NCI-H2196 treated with DMSO at 0.1 percent for 48 hours (cell line): ENCODE results near the gene RPF1.
"Not testable (repeated sequence)": the region's sequence is repeated elsewhere in the genome, so short reads cannot be mapped to it uniquely, and the experiment has no call there.

ENCODE experiments used
- DNase-seq: peaks from one replicate; lab custom pipeline; 2025; ENCODE audit not compliant: unreplicated experiment; lab: John Stamatoyannopoulos, UW

RPF1 gene

GRCh38 chr1:84478876-84479868 lies at the start of gene RPF1:
TSS of gene RPF1 (plus strand) at chr1:84479266. CDS start at chr1:84479282, 16 bp downstream.
- DNase-seq, result peak; percentile 36

- no peak for DNase-seq
Observed at GRCh38 chr1:84430546-84430945, 48.5 kb upstream of the RPF1 start.

- DNase-seq, result peak; percentile 88
Observed at GRCh38 chr1:84433258-84434080, 45.6 kb upstream of the RPF1 start.

GRCh38 chr1:84434081-84434769 lies 44.8 kb upstream of the RPF1 start:
- no peak for DNase-seq

- no peak for DNase-seq
Observed at GRCh38 chr1:84434801-84435549, 44.1 kb upstream of the RPF1 start.

GRCh38 chr1:84436876-84437655 lies 42.0 kb upstream of the RPF1 start:
- DNase-seq, result no peak

GRCh38 chr1:84442256-84442655 lies 36.8 kb upstream of the RPF1 start:
- DNase-seq, result no peak

- DNase-seq, result not testable (repeated sequence)
Observed at GRCh38 chr1:84442747-84443646, 36.1 kb upstream of the RPF1 start.

- not testable (repeated sequence) for DNase-seq
Observed at GRCh38 chr1:84448704-84449103, 30.4 kb upstream of the RPF1 start.

- no peak for DNase-seq
Observed at GRCh38 chr1:84450910-84451309, 28.2 kb upstream of the RPF1 start.

- DNase-seq, result no peak
Observed at GRCh38 chr1:84452436-84452835, 26.6 kb upstream of the RPF1 start.

GRCh38 chr1:84462118-84462517 lies 16.9 kb upstream of the RPF1 start:
- DNase-seq, result no peak

GRCh38 chr1:84467298-84467697 lies 11.8 kb upstream of the RPF1 start:
- no peak for DNase-seq

- no peak for DNase-seq
Observed at GRCh38 chr1:84476225-84476624, 2.8 kb upstream of the RPF1 start.

- DNase-seq, result no peak
Observed at GRCh38 chr1:84479998-84480397, 932 bp downstream of the RPF1 start.

GRCh38 chr1:84480650-84481049 lies 1.6 kb downstream of the RPF1 start:
- DNase-seq, result no peak

GRCh38 chr1:84481317-84481716 lies 2.3 kb downstream of the RPF1 start:
- DNase-seq, result no peak

- DNase-seq, result no peak
Observed at GRCh38 chr1:84488107-84488506, 9.0 kb downstream of the RPF1 start.

- DNase-seq, result no peak
Observed at GRCh38 chr1:84489766-84490165, 10.7 kb downstream of the RPF1 start.
